T-helper 1 cell (primary cell): ENCODE data around the gene ASIC2.
"Not testable (repeated sequence)": the region's sequence is repeated elsewhere in the genome, so short reads cannot be mapped to it uniquely, and the experiment has no call there.

Experiments used
- DNase-seq, 5 donors: peaks; one replicate each; pipeline ENCODE4 v3.0.0-alpha.2; 2012 to 2020

Gene ASIC2

GRCh38 chr17:32970281-32970680 is 322.8 kb downstream of the ASIC2 start:
- DNase-seq = no peak

GRCh38 chr17:32969231-32969630 is 323.9 kb downstream of the ASIC2 start:
- not testable (repeated sequence) for DNase-seq

DNA sequence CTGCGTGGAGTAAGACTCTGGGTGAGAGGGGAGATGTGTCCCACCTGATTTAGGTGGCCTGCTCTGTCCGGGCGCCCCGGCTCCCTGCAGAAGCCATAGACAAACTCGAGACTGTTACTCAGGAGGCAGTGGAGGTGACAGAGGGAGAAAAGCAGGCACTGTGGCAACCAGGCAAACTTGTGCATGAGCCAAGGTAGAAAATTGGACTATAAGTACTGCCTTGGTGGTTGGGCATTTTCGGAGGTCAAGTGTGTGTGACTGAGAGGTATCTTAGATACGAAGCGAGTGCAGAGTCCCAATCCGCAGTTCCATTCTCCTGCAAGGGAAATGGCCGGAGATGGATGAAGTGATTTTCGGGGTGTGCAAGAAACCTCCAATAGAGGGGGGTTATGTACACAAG is 328.6 kb downstream of the ASIC2 start:
- DNase-seq = no peak
